Activated B cell treated with CpG ODN at 0.5 μM for 24 hours (primary cell): ENCODE data around the gene PEX19. TPM values are rescaled to one million over a fixed set of nuclear protein-coding genes. Genes with fewer than 3 reads are reported as not detected.

Experiments used
- ATAC-seq: fragments of 200-7000 bp; cut with Tn5 transposase; one replicate; pipeline ENCODE4 v1.10.0; 2021; ENCODE audit warnings: low read depth, mild to moderate bottlenecking, moderate library complexity
- CTCF ChIA-PET: fragments of 350-600 bp; sonication (Branson Sonifier 250); formaldehyde crosslinking; loops from one replicate; lab custom pipeline; 2021; ENCODE audit warnings: antibody characterized with exemption; lab: Charles Lee
- POLR2A ChIA-PET: fragments of 350-600 bp; sonication (Branson Sonifier 250); formaldehyde crosslinking; loops from one replicate; lab custom pipeline; 2021; ENCODE audit warnings: antibody characterized with exemption; lab: Charles Lee
- DNase-seq: peaks from one replicate; pipeline ENCODE4 v3.0.0; 2022
- H3K27ac Mint-ChIP-seq: one replicate; pipeline ENCODE4 v1.8.0; 2020; ENCODE audit warnings: mixed read lengths
- H3K27me3 Mint-ChIP-seq: one replicate; pipeline ENCODE4 v1.8.0; 2021; ENCODE audit warnings: mixed read lengths
- H3K36me3 Mint-ChIP-seq: one replicate; pipeline ENCODE4 v1.8.0; 2021; ENCODE audit warnings: low read depth, mixed read lengths
- H3K4me1 Mint-ChIP-seq: one replicate; pipeline ENCODE4 v1.8.0; 2021; ENCODE audit warnings: mixed read lengths
- H3K4me3 Mint-ChIP-seq: one replicate; pipeline ENCODE4 v1.8.0; 2020; ENCODE audit warnings: mild to moderate bottlenecking, mixed read lengths
- H3K9me3 Mint-ChIP-seq: one replicate; pipeline ENCODE4 v1.8.0; 2020; ENCODE audit warnings: mixed read lengths
- intact Hi-C: fragments of 100-400 bp; cut with micrococcal nuclease; formaldehyde crosslinking; loops from one replicate; pipeline ENCODE4 v1.15.1; 2024
- total RNA-seq: library from RNA; stranded (reverse); gene quantifications from 2 replicates; pipeline ENCODE4 v1.2.3, GENCODE V29; 2022
- TF ChIP-seq, protein P1 (sequence below): fragments of 200-600 bp; IDR thresholded peaks from one replicate; pipeline ENCODE4 v1.8.0; 2022; ENCODE audit warnings: antibody characterized with exemption, mild to moderate bottlenecking

PEX19 gene
- total RNA-seq, 1 donor from 2014 or later = 50.3 TPM

DNA sequence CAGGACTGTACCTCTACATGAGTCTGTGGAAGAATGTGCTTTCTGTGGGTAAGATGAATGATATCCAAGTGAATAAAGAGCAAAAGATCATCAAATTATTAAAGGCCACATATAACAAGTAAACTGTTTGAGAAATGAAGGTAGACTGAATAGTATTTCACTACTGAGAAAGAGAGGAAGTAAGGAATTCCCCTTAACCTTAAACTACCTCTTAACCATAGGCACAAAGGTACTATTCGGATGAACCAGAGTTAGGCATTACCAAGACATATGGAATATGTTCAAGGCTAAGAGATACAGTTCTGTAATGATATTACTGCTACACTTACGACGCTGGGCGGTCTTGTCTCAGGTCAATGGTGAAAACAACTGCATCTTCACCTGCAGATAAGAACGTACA is 48.1 kb downstream of the PEX19 start:
- intact Hi-C loops = no loop called here
- no peaks in the 10 kb centered on the region for H3K9me3 Mint-ChIP-seq
- TF ChIP-seq, protein P1, sequence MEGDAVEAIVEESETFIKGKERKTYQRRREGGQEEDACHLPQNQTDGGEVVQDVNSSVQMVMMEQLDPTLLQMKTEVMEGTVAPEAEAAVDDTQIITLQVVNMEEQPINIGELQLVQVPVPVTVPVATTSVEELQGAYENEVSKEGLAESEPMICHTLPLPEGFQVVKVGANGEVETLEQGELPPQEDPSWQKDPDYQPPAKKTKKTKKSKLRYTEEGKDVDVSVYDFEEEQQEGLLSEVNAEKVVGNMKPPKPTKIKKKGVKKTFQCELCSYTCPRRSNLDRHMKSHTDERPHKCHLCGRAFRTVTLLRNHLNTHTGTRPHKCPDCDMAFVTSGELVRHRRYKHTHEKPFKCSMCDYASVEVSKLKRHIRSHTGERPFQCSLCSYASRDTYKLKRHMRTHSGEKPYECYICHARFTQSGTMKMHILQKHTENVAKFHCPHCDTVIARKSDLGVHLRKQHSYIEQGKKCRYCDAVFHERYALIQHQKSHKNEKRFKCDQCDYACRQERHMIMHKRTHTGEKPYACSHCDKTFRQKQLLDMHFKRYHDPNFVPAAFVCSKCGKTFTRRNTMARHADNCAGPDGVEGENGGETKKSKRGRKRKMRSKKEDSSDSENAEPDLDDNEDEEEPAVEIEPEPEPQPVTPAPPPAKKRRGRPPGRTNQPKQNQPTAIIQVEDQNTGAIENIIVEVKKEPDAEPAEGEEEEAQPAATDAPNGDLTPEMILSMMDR = no peak
- peak; percentile 71 for ATAC-seq
- H3K27me3 Mint-ChIP-seq = no peaks in the 10 kb centered on the region
- H3K4me3 Mint-ChIP-seq = no peak overlapping the region
- no peak for DNase-seq
- peak overlapping the region; percentile 71 for H3K27ac Mint-ChIP-seq
- ChIA-PET POLR2A (no interaction called here), CTCF (interaction anchor here (2.1 kb wide), 1 partner anchor 44 kb away, joined by 4 read pairs; no protein-coding TSS in a partner anchor)
- peaks cover 11% of the 10 kb centered on the region for H3K4me1 Mint-ChIP-seq
- peaks cover 81% of the 10 kb centered on the region for H3K36me3 Mint-ChIP-seq

DNA sequence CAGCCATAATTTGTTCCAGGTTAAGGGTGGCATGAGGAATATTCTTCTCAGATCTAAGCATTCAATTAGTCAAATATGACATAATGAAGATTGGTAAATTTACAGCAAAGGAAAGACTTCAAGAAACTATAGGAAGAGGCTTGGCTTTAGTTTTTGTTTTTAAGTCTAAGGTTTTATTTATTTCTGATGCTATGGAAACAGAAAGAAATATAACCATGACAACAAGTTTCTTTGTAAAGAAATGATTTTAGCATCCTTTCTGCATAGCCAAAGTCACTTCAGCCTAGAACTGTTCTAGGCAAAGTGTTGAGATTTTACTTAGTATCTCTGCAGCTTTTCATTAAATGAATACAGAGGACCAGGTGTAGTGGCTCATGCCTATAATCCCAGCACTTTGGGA is 52.0 kb downstream of the PEX19 start:
- POLR2A ChIA-PET = interaction anchor here (0.5 kb wide), 1 partner anchor 30 kb away, joined by 5 read pairs; no protein-coding TSS in a partner anchor
- H3K27ac Mint-ChIP-seq = no peak overlapping the region

DNA sequence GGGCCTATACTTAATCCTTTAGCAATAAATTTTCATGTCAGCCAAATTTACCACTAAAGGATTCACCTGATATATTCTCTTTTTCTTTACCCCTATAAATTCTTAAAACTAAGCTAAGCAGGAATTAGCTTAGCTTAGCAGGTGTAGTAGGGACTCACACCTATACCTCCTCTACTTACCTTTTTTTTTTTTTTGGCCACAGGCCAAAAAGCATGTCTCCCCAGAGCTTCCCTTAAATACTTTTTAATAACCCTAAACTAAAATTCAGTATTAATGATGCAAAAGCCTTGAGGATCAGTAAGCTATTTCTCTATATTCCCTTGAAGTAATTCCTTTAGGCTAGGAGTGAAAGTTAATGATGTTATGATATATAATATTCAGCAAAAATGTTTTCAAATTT is 56.5 kb downstream of the PEX19 start:
- H3K27me3 Mint-ChIP-seq = no peaks in the 10 kb centered on the region
- DNase-seq (no peak), ATAC-seq (no peak)
- no peaks in the 10 kb centered on the region for H3K4me1 Mint-ChIP-seq
- H3K36me3 Mint-ChIP-seq = peaks cover 50% of the 10 kb centered on the region
- TF ChIP-seq, protein P1 = no peak
- intact Hi-C loops = no loop called here
- H3K4me3 Mint-ChIP-seq = no peak overlapping the region
- ChIA-PET CTCF (interaction anchor here (0.8 to 1.7 kb wide), 3 partner anchors 9 to 63 kb away, joined by 3 to 5 read pairs (median 5); no protein-coding TSS in a partner anchor), POLR2A (interaction anchor here (0.7 kb wide), 1 partner anchor 31 kb away, joined by 3 read pairs; no protein-coding TSS in a partner anchor)
- H3K27ac Mint-ChIP-seq = no peak overlapping the region
- H3K9me3 Mint-ChIP-seq = no peaks in the 10 kb centered on the region

More for the DNA sequence above, 52.0 kb downstream of the PEX19 start:
- Mint-ChIP-seq H3K27me3 (no peaks in the 10 kb centered on the region), H3K9me3 (no peaks in the 10 kb centered on the region), H3K4me1 (peaks cover 11% of the 10 kb centered on the region), H3K36me3 (peaks cover 85% of the 10 kb centered on the region), H3K4me3 (no peak overlapping the region)
- DNase-seq = no peak
- ATAC-seq = no peak
- intact Hi-C loops = no loop called here
- CTCF ChIA-PET = interaction anchor here (1.2 to 1.4 kb wide), 3 partner anchors 19 to 147 kb away, joined by 3 to 5 read pairs (median 3); no protein-coding TSS in a partner anchor
- TF ChIP-seq, protein P1 = no peak

DNA sequence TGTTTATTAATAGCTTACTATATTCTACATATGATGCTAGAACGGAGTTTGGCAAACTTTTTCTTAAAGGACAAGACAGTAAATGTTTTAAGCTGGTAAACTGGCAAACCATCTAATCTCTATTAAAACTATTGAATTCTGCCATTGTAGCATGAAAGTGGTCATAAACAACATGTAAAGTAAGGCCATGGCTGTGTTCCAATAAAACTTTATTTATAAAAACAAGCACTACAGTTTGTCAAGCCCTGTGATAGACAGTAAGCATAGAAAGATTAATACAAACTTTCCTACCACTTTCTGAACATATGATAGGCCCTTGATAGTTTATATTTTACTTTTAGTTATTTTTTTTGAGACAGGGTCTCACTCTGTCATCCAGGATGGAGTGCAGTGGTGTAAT is 57.4 kb downstream of the PEX19 start:
- Mint-ChIP-seq H3K36me3 (peaks cover 42% of the 10 kb centered on the region), H3K9me3 (no peaks in the 10 kb centered on the region), H3K27ac (no peak overlapping the region), H3K27me3 (no peaks in the 10 kb centered on the region), H3K4me1 (no peaks in the 10 kb centered on the region), H3K4me3 (no peak overlapping the region)
- ATAC-seq (no peak), DNase-seq (no peak)
- CTCF ChIA-PET = interaction anchor here (2.0 kb wide), 1 partner anchor 64 kb away, joined by 6 read pairs; no protein-coding TSS in a partner anchor
- TF ChIP-seq, protein P1 = no peak
- POLR2A ChIA-PET = interaction anchor here (1.2 kb wide), 1 partner anchor 61 kb away, joined by 6 read pairs; no protein-coding TSS in a partner anchor
- intact Hi-C loops = no loop called here

DNA sequence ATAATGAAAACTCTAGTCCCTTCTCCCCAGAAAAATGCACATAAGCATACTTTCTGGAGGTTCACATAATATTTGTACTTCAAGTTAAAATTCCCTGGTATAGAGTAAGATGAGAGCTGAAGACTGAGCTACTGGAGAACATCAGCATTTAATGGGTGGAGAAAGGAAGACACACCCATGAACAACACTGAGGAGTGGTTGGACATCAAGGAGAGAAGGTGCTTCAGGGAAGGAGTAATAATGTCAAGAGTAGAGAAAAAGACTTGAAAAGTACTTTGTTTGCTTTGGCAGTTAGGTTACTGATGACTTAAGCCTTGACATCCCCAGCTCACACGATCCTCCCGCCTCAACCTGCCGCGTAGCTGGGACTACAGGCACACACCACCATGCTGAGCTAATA is 57.9 kb downstream of the PEX19 start:
- Mint-ChIP-seq H3K27ac (no peak overlapping the region), H3K4me3 (no peak overlapping the region), H3K9me3 (no peaks in the 10 kb centered on the region), H3K27me3 (no peaks in the 10 kb centered on the region), H3K4me1 (no peaks in the 10 kb centered on the region), H3K36me3 (peaks cover 40% of the 10 kb centered on the region)
- ChIA-PET POLR2A (interaction anchor here (1.2 kb wide), 1 partner anchor 61 kb away, joined by 6 read pairs; no protein-coding TSS in a partner anchor), CTCF (interaction anchor here (2.0 kb wide), 1 partner anchor 65 kb away, joined by 6 read pairs; no protein-coding TSS in a partner anchor)
- intact Hi-C loops = no loop called here
- no peak for ATAC-seq
- no peak for DNase-seq
- TF ChIP-seq, protein P1 = no peak

Other genes starting within 250 kb of the PEX19 start
- gene KCNJ10, start 215.0 kb downstream of the PEX19 start, total RNA-seq = not detected in 2 replicates
- gene KCNJ9, start 203.6 kb downstream of the PEX19 start, total RNA-seq = not detected in 2 replicates
- 25.4 and 27.9 TPM in 2 replicates for gene IGSF8, start 186.5 kb downstream of the PEX19 start, total RNA-seq
- gene ATP1A2, start 169.4 kb downstream of the PEX19 start, total RNA-seq = not detected in 2 replicates
- gene ATP1A4, start 133.5 kb downstream of the PEX19 start, total RNA-seq = not detected in 2 replicates
- gene CASQ1, start 94.6 kb downstream of the PEX19 start, total RNA-seq = not detected in 2 replicates
- 107 and 111 TPM in 2 replicates for gene PEA15, start 79.7 kb downstream of the PEX19 start, total RNA-seq
- gene DCAF8, start 22.6 kb downstream of the PEX19 start, total RNA-seq = 155 and 172 TPM in 2 replicates
- gene COPA, start 58.1 kb upstream of the PEX19 start, total RNA-seq = 161 and 174 TPM in 2 replicates
- 108 and 118 TPM in 2 replicates for gene NCSTN, start 58.2 kb upstream of the PEX19 start, total RNA-seq
- 0.46 and 0.71 TPM in 2 replicates for gene NHLH1, start 81.9 kb upstream of the PEX19 start, total RNA-seq
- 4.1 and 5.5 TPM in 2 replicates for gene VANGL2, start 115.4 kb upstream of the PEX19 start, total RNA-seq
- gene SLAMF6, start 238.1 kb upstream of the PEX19 start, total RNA-seq = 28.7 and 31.2 TPM in 2 replicates